Measurements from ENCODE around the gene ALDH3A1. TPM values are rescaled to one million over a fixed set of nuclear protein-coding genes. Genes with fewer than 3 reads are reported as not detected.

The ALDH3A1 gene
- polyA plus RNA-seq, 3 donors = not detected

DNA sequence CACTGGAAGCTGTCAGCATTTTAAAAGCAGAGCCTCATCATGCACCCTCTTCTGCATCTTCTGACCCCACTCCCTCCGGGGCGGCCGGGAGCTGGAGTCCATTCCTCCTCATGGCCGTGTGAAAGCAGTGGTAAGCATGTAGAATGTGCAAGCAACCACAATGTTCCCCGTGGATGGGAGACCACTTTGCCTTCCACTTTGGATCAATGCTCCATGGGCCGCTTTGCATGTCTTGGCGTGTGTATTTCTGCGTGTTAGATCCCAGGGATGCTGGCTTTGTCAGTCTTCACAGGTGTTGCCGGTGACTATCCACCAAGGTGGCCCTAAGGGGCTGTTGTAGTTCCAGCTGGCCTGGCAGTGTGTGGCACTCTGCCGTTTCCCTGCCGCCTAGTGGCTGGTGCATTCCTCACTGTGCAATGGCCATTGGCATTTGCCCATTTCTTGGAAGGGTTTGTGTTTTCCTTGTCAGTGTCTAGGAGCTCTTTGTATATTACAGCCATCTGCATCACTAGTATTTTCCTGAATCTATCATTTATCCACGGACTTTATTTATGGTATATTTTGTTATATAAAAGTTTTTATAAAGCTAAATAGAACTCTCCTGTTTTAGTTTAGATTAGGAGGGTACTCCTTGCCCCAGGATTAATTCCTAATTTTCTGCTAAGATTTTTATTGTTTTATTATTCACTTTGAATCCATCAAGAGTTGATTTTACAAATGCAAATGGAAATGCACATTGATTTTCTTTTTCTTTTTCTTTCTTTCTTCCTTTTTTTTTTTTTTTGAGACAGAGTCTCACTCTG lies 5.8 kb upstream of the ALDH3A1 start:
- Histone ChIP-seq H3K4me3 (replicated peaks in 1 of 3; ENCODE audit: low read depth in 2 of 3, low read length in 3 of 3) (no peak overlapping the region), H3K36me3 (replicated peaks in 1 of 2; ENCODE audit: control insufficient read depth in 1 of 2, insufficient read depth in 2 of 2, low read length in 2 of 2) (no peaks in the 10 kb centered on the region), H4K20me1 (ENCODE audit: insufficient read depth, low read length) (no peaks in the 10 kb centered on the region), H3K9ac (ENCODE audit: insufficient read depth, low read length, poor library complexity, severe bottlenecking) (no peak overlapping the region), H2AFZ (ENCODE audit: insufficient read depth, low read depth, low read length, poor library complexity, severe bottlenecking) (no peak overlapping the region), H3K4me1 (ENCODE audit: control insufficient read depth in 1 of 2, insufficient read depth in 2 of 2, low read length in 2 of 2) (peaks cover 16 to 17% of the 10 kb centered on the region in 2 donors), H3K27me3 (ENCODE audit: control insufficient read depth in 2 of 2, insufficient read depth in 2 of 2, low read length in 2 of 2) (no peaks in the 10 kb centered on the region), H3K4me2 (replicated peaks; ENCODE audit: extremely low read depth, low read length, poor library complexity, severe bottlenecking) (no peak overlapping the region), H3K27ac (ENCODE audit: low read depth in 1 of 2, low read length in 2 of 2) (no peak overlapping the region), H3K9me3 (replicated peaks in 1 of 2; ENCODE audit: control insufficient read depth in 1 of 2, insufficient read depth in 1 of 2, low read length in 2 of 2) (no peaks in the 10 kb centered on the region), H3K79me2 (ENCODE audit: insufficient read depth, low read length) (no peaks in the 10 kb centered on the region)
- H3K4me3 Mint-ChIP-seq = no peak overlapping the region
- DNase-seq = no peak
- peaks cover 23% of the 10 kb centered on the region for H3K4me1 Mint-ChIP-seq
- 67% methylated on average over 8 of the region's 12 CpGs for WGBS (ENCODE audit: insufficient coverage)
- peaks cover 0 to 3% (median 0%) of the 10 kb centered on the region in 7 donors for H3K9me3 Mint-ChIP-seq
- H3K36me3 Mint-ChIP-seq = no peaks in the 10 kb centered on the region
- peak; percentile 37 for TF ChIP-seq CTCF (IDR thresholded peaks at IDR 0.05)
- H3K27ac Mint-ChIP-seq = peak overlapping the region in 4 of 7 donors; percentile 48 to 66 (median 55)
- H3K27me3 Mint-ChIP-seq (ENCODE audit: low read depth in 3 of 3) = peaks cover 0 to 10% (median 0%) of the 10 kb centered on the region in 3 donors
- intact Hi-C loops (cut with micrococcal nuclease) = loop anchor here in 1 of 2 donors (10.0 kb wide), 1 partner anchor 99 kb away; no protein-coding TSS in a partner anchor

DNA sequence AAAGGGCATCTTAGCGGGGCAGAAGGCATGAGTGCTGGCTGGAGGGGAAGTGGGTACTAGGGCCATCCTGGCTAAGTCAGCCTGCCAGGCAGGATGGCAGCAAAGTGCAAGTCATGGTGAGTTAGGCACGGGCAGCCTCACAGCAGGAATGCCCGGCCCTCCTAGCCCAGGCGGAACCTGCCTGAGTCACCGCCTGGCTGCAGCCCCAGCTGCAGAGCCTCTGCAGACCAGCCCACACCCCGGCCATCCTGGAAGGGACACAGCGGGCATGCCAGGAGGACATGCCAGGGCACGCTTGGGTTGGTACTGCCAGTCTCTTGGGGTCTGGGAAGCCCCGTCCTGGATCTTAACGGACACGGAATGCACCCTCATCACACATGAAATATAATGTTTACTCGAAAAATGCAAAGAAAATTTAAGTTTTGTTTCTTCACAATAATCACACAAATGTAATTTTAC lies 5.0 kb upstream of the ALDH3A1 start:
- peak; percentile 85 to 94 (median 91) for DNase-seq
- Mint-ChIP-seq H3K9me3 (peaks cover 0 to 2% (median 0%) of the 10 kb centered on the region in 7 donors), H3K4me1 (peaks cover 20% of the 10 kb centered on the region), H3K36me3 (no peaks in the 10 kb centered on the region), H3K27ac (peak overlapping the region in 6 of 7 donors; percentile 3 to 70 (median 32)), H3K4me3 (peak overlapping the region in 1 of 2 donors; percentile 74), H3K27me3 (ENCODE audit: low read depth in 3 of 3) (peaks cover 0 to 11% (median 0%) of the 10 kb centered on the region in 3 donors)
- Histone ChIP-seq H3K4me2 (replicated peaks; ENCODE audit: extremely low read depth, low read length, poor library complexity, severe bottlenecking) (peak overlapping the region; percentile 29), H3K4me1 (ENCODE audit: control insufficient read depth in 1 of 2, insufficient read depth in 2 of 2, low read length in 2 of 2) (peaks cover 16 to 17% of the 10 kb centered on the region in 2 donors), H3K79me2 (ENCODE audit: insufficient read depth, low read length) (no peaks in the 10 kb centered on the region), H3K27me3 (ENCODE audit: control insufficient read depth in 2 of 2, insufficient read depth in 2 of 2, low read length in 2 of 2) (no peaks in the 10 kb centered on the region), H3K36me3 (replicated peaks in 1 of 2; ENCODE audit: control insufficient read depth in 1 of 2, insufficient read depth in 2 of 2, low read length in 2 of 2) (no peaks in the 10 kb centered on the region), H3K27ac (ENCODE audit: low read depth in 1 of 2, low read length in 2 of 2) (no peak overlapping the region), H4K20me1 (ENCODE audit: insufficient read depth, low read length) (no peaks in the 10 kb centered on the region), H3K9me3 (replicated peaks in 1 of 2; ENCODE audit: control insufficient read depth in 1 of 2, insufficient read depth in 1 of 2, low read length in 2 of 2) (no peaks in the 10 kb centered on the region), H3K4me3 (replicated peaks in 1 of 3; ENCODE audit: low read depth in 2 of 3, low read length in 3 of 3) (no peak overlapping the region), H2AFZ (ENCODE audit: insufficient read depth, low read depth, low read length, poor library complexity, severe bottlenecking) (peak overlapping the region; percentile 38), H3K9ac (ENCODE audit: insufficient read depth, low read length, poor library complexity, severe bottlenecking) (no peak overlapping the region)
- no peak for TF ChIP-seq CTCF (IDR thresholded peaks at IDR 0.05)
- WGBS (ENCODE audit: insufficient coverage) = 0% methylated on average over 8 of the region's 12 CpGs
- intact Hi-C loops (cut with micrococcal nuclease) = loop anchor here in 1 of 2 donors (10.0 kb wide), 1 partner anchor 98 kb away; no protein-coding TSS in a partner anchor
